ENCODE measurements around the gene MSRB2.

GRCh38 chr10:23150610-23151009, 55.2 kb downstream of the MSRB2 start:
- TF ChIP-seq CTCF (conservative IDR thresholded peaks at IDR 0.05; ENCODE audit: low read depth in 2 of 2) (no peak), EZH2 (IDR thresholded peaks at IDR 0.05; ENCODE audit: low read depth, unreplicated experiment) (no peak), ZNF114 (CRISPR knock-in tag; IDR thresholded peaks at IDR 0.05) (no peak), POLR2AphosphoS5 (IDR thresholded peaks at IDR 0.05; ENCODE audit: low read depth) (no peak), ETS1 (IDR thresholded peaks at IDR 0.05) (no peak), REST (IDR thresholded peaks at IDR 0.05; ENCODE audit: unreplicated experiment) (no peak), ZNF331 (CRISPR knock-in tag; IDR thresholded peaks at IDR 0.05; ENCODE audit: low read depth) (no peak), CREB1 (CRISPR knock-in tag; IDR thresholded peaks at IDR 0.05; ENCODE audit: low read depth) (no peak), JUNB (IDR thresholded peaks at IDR 0.05; ENCODE audit: unreplicated experiment) (no peak), EZH2phosphoT487 (IDR thresholded peaks at IDR 0.05; ENCODE audit: unreplicated experiment) (no peak), ZNF462 (CRISPR knock-in tag; IDR thresholded peaks at IDR 0.05) (no peak), STAT1 (IDR thresholded peaks at IDR 0.05; ENCODE audit: unreplicated experiment) (no peak), NANOG (IDR thresholded peaks at IDR 0.05; ENCODE audit: borderline replicate concordance) (no peak)
